HepG2 (cell line): Measurements from ENCODE around the gene SHPK. TPM values are rescaled to one million over a fixed set of nuclear protein-coding genes. Genes with fewer than 3 reads are reported as not detected.
A peak's percentile ranks its signal among the peaks of the same experiment; 100 is the strongest.

ENCODE experiments used
- ATF7 ChIP-seq, 2 experiments: fragments of 450-650 bp in 1 of 2; sonication (generic) in 1 of 2; formaldehyde crosslinking in 1 of 2; IDR thresholded peaks; 2 replicates each; pipeline versions ENCODE4 v1.4.0 to v1.6.1; 2016 to 2020; ENCODE audit warnings: antibody characterized with exemption in 1 of 2, mild to moderate bottlenecking in 1 of 2, missing genetic modification reagents in 1 of 2
- BORCS8-MEF2B ChIP-seq: sonication (generic); formaldehyde crosslinking; IDR thresholded peaks from 2 replicates; pipeline ENCODE4 v1.8.0; 2022; ENCODE audit warnings: mild to moderate bottlenecking, missing genetic modification reagents
- CBX5 ChIP-seq: sonication (generic); formaldehyde crosslinking; IDR thresholded peaks from 2 replicates; pipeline ENCODE4 v1.4.0; 2020; ENCODE audit warnings: missing genetic modification reagents, borderline replicate concordance
- CENPBD1 ChIP-seq: sonication (generic); formaldehyde crosslinking; IDR thresholded peaks from 2 replicates; pipeline ENCODE4 v1.8.0; 2022; ENCODE audit warnings: missing genetic modification reagents, low read depth, mild to moderate bottlenecking, borderline replicate concordance
- CSRNP2 ChIP-seq: sonication (generic); formaldehyde crosslinking; conservative IDR thresholded peaks from 2 replicates; pipeline ENCODE4 v1.8.0; 2022; ENCODE audit warnings: low read depth, missing genetic modification reagents
- DDIT3 ChIP-seq: sonication (generic); formaldehyde crosslinking; IDR thresholded peaks from 2 replicates; pipeline ENCODE4 v1.4.0; 2020; ENCODE audit warnings: mild to moderate bottlenecking, missing genetic modification reagents
- KDM6A ChIP-seq: IDR thresholded peaks from 2 replicates; pipeline ENCODE4 v1.6.1; 2016; ENCODE audit warnings: low read depth
- KLF13 ChIP-seq: sonication (generic); formaldehyde crosslinking; IDR thresholded peaks from 2 replicates; pipeline ENCODE4 v1.4.0; 2020; ENCODE audit warnings: mild to moderate bottlenecking, missing genetic modification reagents
- PAWR ChIP-seq: sonication (generic); formaldehyde crosslinking; IDR thresholded peaks from 2 replicates; pipeline ENCODE4 v1.4.0; 2020; ENCODE audit warnings: missing genetic modification reagents, mild to moderate bottlenecking, borderline replicate concordance
- PRDM10 ChIP-seq: sonication (generic); formaldehyde crosslinking; IDR thresholded peaks from 2 replicates; pipeline ENCODE4 v1.4.0; 2020; ENCODE audit warnings: low read depth, missing genetic modification reagents
- RELA ChIP-seq: sonication (generic); formaldehyde crosslinking; IDR thresholded peaks from 2 replicates; pipeline ENCODE4 v1.4.0; 2020; ENCODE audit warnings: missing genetic modification reagents
- RFX5 ChIP-seq: IDR thresholded peaks from 2 replicates; pipeline ENCODE4 v1.6.1; 2011; ENCODE audit warnings: low read depth, low read length, improper control_type of control experiment
- SMARCE1 ChIP-seq: fragments of 450-650 bp; IDR thresholded peaks from 2 replicates; pipeline ENCODE4 v1.6.1; 2017; ENCODE audit warnings: borderline replicate concordance
- TAF15 ChIP-seq: fragments of 200-400 bp; formaldehyde crosslinking; IDR thresholded peaks from one replicate; pipeline ENCODE4 v1.6.1; 2018; ENCODE audit warnings: mild to moderate bottlenecking, low read depth, low read length; ENCODE audit not compliant: poor library complexity, severe bottlenecking
- TBX2 ChIP-seq: sonication (generic); formaldehyde crosslinking; IDR thresholded peaks from 2 replicates; pipeline ENCODE4 v1.5.0; 2020; ENCODE audit warnings: missing genetic modification reagents, mild to moderate bottlenecking, borderline replicate concordance
- TOPORS ChIP-seq: sonication (generic); formaldehyde crosslinking; IDR thresholded peaks from 2 replicates; pipeline ENCODE4 v1.8.0; 2023; ENCODE audit warnings: mild to moderate bottlenecking, missing genetic modification reagents
- ZEB1 ChIP-seq: IDR thresholded peaks from 2 replicates; pipeline ENCODE4 v1.6.1; 2012; ENCODE audit warnings: mild to moderate bottlenecking, low read depth, inconsistent platforms; ENCODE audit not compliant: insufficient replicate concordance
- ZFP36L2 ChIP-seq: sonication (generic); formaldehyde crosslinking; IDR thresholded peaks from 2 replicates; pipeline ENCODE4 v1.4.0; 2020; ENCODE audit warnings: missing genetic modification reagents
- ZNF143 ChIP-seq: sonication (generic); formaldehyde crosslinking; IDR thresholded peaks from 2 replicates; pipeline ENCODE4 v1.4.0; 2020; ENCODE audit warnings: missing genetic modification reagents
- ZNF543 ChIP-seq: sonication (generic); formaldehyde crosslinking; IDR thresholded peaks from 2 replicates; pipeline ENCODE4 v1.4.0; 2020; ENCODE audit warnings: mild to moderate bottlenecking, missing genetic modification reagents
- ZNF552 ChIP-seq: sonication (generic); formaldehyde crosslinking; IDR thresholded peaks from 2 replicates; pipeline ENCODE4 v1.9.0; 2022; ENCODE audit warnings: missing genetic modification reagents, mild to moderate bottlenecking, borderline replicate concordance
- ZNF558 ChIP-seq: sonication (generic); formaldehyde crosslinking; IDR thresholded peaks from 2 replicates; pipeline ENCODE4 v1.9.0; 2022; ENCODE audit warnings: mild to moderate bottlenecking, missing genetic modification reagents, borderline replicate concordance
- ZNF660 ChIP-seq: sonication (generic); formaldehyde crosslinking; IDR thresholded peaks from 2 replicates; pipeline ENCODE4 v1.5.1; 2020; ENCODE audit warnings: mild to moderate bottlenecking, low read depth, missing genetic modification reagents, borderline replicate concordance
- ZNF678 ChIP-seq: sonication (generic); formaldehyde crosslinking; IDR thresholded peaks from 2 replicates; pipeline ENCODE4 v1.4.0; 2020; ENCODE audit warnings: mild to moderate bottlenecking, missing genetic modification reagents
- polyA plus RNA-seq, 8 experiments: library from polyadenylated mRNA; depleted of rRNA in 3 of 8; stranded (reverse) in 7 of 8; unstranded in 1 of 8; fragments of >200 nt; fragmentation: Illumina TruSeq in 4 of 8; extraction: Trizol in 4 of 8; gene quantifications; 2 replicates each; pipeline versions ENCODE4 v1.2.1 to v1.2.3, GENCODE V29; 2011 to 2016; ENCODE audit warnings: low read depth in 4 of 8, missing spikeins in 1 of 8, mixed read lengths in 1 of 8; ENCODE audit not compliant: insufficient read depth in 1 of 8
- total RNA-seq, 5 experiments: library from RNA; depleted of rRNA; stranded (reverse); fragments of >200 nt; fragmentation: Illumina TruSeq; extraction: Trizol; gene quantifications; 2 replicates each; pipeline ENCODE4 v1.2.3, GENCODE V29; 2016; ENCODE audit warnings: low read depth in 1 of 5

Gene SHPK
- total and polyA plus RNA-seq, 2 of the 13 experiments (the other 11 are each of a cell fraction or from before 2014, with no cell fraction given), result 16.2 to 30.9 TPM

GRCh38 chr17:3641717-3642486 lies 5.9 kb upstream of the SHPK start (continued):
- TF ChIP-seq CSRNP2 (CRISPR knock-in tag) (no peak), ZNF678 (CRISPR knock-in tag) (no peak), PAWR (CRISPR knock-in tag) (no peak), ZNF543 (no peak), RELA (CRISPR knock-in tag) (no peak), KLF13 (CRISPR knock-in tag) (no peak), KDM6A (CRISPR knock-in tag) (no peak), TBX2 (CRISPR knock-in tag) (peak; percentile 63; the same call in 1 of the 2 replicates), TAF15 (no peak), TOPORS (CRISPR knock-in tag) (no peak), BORCS8-MEF2B (no peak), ZFP36L2 (CRISPR knock-in tag) (no peak), ZEB1 (no peak), SMARCE1 (no peak), ZNF552 (CRISPR knock-in tag) (no peak), CBX5 (CRISPR knock-in tag) (no peak), DDIT3 (CRISPR knock-in tag) (no peak), ATF7 (IDR thresholded peaks at IDR 0.05) (no peak), ATF7 (CRISPR knock-in tag; IDR thresholded peaks at IDR 0.05) (no peak), ZNF558 (CRISPR knock-in tag) (no peak), CENPBD1 (CRISPR knock-in tag) (no peak), RFX5 (no peak), ZNF660 (no peak), ZNF143 (CRISPR knock-in tag) (no peak), PRDM10 (no peak)
